HL-60/S4 treated with phorbol 12-myristate 13-acetate at 8.2 ng/mL for 4 days and 3 days (cell line): Measurements from ENCODE around the gene CRYZL1.

Experiments
- in situ Hi-C: fragments of 300-500 bp; cut with MboI; formaldehyde crosslinking; loops from 2 replicates; pipeline ENCODE4 v1.15.0; 2022; ENCODE audit warnings: low sequenced_read_pairs

CRYZL1 gene

GRCh38 chr21:33566514-33566913 is 75.0 kb downstream of the CRYZL1 start:
- in situ Hi-C loops: no loop called here

- in situ Hi-C loops: no loop called here
Observed at GRCh38 chr21:33562389-33562788, 79.2 kb downstream of the CRYZL1 start.

- in situ Hi-C loops: no loop called here
Observed at GRCh38 chr21:33561373-33561772, 80.2 kb downstream of the CRYZL1 start.

DNA sequence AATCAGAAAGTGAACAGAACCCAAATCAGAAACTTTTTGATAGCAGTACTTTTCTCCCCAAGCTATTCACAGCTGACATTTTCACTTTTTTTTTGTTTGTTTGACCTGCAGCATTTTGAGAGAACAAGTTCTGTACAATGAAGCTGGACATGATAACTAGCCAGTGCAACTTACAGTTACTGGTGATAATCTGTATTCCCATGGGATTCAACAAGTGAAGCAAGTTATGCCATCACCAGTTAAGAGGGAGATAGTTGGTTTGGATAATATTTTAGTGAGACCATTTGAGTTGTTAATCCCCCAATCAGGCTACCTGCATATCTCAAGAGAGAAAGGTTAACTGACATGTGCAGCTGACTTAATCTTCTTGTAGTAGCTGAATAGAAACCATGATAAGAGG is 80.6 kb downstream of the CRYZL1 start:
- in situ Hi-C loops: no loop called here

GRCh38 chr21:33559813-33560212 is 81.7 kb downstream of the CRYZL1 start:
- in situ Hi-C loops: no loop called here

DNA sequence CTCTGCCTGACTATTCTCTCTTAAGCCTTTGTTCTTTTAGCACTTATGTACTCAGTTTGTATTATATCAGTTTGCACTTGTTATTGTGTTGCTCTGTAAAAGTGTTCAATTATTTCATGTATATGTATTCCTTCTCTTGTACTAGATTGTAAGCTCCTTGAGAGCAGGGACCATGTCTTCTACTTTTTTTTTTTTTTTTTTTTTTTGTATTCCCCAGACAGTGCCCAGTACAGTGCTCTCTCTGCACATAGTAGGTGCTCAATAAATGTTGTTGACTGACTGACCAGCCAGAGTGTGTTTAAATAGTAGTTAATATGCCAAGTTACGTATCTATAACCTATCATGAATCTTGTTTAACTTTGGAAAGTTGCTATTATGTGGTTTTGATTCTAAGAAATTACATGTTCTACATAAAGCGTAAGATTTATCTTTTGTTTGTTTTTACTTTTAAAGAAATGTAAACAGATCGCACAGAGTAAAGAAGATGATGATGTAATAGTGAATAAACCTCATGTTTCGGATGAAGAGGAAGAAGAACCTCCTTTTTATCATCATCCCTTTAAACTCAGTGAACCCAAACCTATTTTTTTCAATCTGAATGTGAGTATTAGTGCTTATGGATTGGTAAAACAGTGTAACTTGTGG is 82.6 kb downstream of the CRYZL1 start:
- in situ Hi-C loops: no loop called here

- in situ Hi-C loops: no loop called here
Observed at GRCh38 chr21:33557447-33557846, 84.1 kb downstream of the CRYZL1 start.

- in situ Hi-C loops: no loop called here
Observed at GRCh38 chr21:33554982-33555344, 86.6 kb downstream of the CRYZL1 start.

DNA sequence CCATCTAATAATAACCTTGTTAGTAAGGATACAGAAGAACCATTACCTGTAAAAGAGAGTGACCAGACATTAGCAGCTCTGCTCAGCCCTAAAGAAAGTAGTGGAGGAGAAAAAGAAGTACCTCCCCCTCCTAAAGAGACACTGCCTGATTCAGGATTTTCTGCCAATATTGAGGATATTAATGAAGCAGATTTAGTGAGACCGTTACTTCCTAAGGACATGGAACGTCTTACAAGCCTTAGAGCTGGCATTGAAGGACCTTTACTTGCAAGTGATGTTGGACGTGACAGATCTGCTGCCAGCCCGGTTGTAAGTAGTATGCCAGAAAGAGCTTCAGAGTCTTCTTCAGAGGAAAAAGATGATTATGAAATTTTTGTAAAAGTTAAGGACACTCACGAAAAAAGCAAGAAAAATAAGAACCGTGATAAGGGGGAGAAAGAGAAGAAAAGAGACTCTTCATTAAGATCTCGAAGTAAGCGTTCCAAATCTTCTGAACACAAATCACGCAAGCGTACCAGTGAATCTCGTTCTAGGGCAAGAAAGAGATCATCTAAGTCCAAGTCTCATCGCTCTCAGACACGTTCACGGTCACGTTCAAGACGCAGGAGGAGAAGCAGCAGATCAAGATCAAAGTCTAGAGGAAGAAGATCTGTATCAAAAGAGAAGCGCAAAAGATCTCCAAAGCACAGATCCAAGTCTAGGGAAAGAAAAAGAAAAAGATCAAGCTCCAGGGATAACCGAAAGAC is 87.1 kb downstream of the CRYZL1 start:
- in situ Hi-C loops: no loop called here

- in situ Hi-C loops: no loop called here
Observed at GRCh38 chr21:33552999-33553598, 88.4 kb downstream of the CRYZL1 start.

- in situ Hi-C loops: no loop called here
Observed at GRCh38 chr21:33552093-33552998, 89.2 kb downstream of the CRYZL1 start.

DNA sequence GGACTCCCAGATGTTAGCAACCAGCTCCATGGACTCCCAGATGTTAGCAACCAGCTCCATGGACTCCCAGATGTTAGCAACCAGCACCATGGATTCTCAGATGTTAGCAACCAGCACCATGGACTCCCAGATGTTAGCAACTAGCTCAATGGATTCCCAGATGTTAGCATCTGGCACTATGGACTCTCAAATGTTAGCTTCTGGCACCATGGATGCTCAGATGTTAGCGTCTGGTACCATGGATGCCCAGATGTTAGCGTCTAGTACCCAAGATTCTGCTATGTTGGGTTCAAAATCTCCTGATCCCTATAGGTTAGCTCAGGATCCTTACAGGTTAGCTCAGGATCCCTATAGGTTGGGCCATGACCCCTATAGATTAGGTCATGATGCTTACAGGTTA is 89.9 kb downstream of the CRYZL1 start:
- in situ Hi-C loops: no loop called here

- in situ Hi-C loops: no loop called here
Observed at GRCh38 chr21:33550772-33551660, 90.5 kb downstream of the CRYZL1 start.

DNA sequence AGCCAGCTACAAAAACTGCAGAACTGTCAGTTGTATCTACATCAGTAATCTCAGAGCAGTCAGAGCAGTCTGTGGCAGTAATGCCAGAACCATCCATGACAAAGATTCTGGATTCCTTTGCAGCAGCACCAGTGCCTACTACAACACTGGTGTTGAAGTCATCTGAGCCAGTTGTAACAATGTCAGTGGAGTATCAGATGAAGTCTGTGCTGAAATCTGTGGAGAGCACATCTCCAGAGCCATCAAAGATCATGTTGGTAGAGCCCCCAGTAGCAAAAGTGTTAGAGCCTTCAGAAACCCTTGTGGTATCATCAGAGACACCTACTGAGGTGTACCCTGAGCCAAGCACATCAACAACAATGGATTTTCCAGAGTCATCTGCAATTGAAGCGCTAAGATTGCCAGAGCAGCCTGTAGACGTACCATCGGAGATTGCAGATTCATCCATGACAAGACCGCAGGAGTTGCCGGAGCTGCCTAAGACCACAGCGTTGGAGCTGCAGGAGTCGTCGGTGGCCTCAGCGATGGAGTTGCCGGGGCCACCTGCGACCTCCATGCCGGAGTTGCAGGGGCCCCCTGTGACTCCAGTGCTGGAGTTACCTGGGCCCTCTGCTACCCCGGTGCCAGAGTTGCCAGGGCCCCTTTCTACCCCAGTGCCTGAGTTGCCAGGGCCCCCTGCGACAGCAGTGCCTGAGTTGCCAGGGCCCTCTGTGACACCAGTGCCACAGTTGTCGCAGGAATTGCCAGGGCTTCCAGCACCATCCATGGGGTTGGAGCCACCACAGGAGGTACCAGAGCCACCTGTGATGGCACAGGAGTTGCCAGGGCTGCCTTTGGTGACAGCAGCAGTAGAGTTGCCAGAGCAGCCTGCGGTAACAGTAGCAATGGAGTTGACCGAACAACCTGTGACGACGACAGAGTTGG is 91.4 kb downstream of the CRYZL1 start:
- in situ Hi-C loops: no loop called here

DNA sequence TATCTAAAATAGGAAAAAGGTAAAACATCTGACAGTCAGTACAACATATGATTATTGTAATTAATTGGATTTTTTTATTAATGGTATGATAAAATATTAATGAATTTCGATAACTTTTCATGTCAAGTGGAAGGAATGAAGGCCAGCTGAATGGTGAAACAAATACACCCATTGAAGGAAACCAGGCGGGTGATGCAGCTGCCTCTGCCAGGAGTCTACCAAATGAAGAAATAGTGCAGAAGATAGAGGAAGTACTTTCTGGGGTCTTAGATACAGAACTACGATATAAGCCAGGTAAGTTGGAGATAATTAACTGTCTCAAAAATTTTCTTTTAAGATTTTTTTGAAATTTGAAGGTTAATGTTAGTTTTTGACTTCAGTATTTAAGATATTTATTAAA is 95.5 kb downstream of the CRYZL1 start:
- in situ Hi-C loops: no loop called here

DNA sequence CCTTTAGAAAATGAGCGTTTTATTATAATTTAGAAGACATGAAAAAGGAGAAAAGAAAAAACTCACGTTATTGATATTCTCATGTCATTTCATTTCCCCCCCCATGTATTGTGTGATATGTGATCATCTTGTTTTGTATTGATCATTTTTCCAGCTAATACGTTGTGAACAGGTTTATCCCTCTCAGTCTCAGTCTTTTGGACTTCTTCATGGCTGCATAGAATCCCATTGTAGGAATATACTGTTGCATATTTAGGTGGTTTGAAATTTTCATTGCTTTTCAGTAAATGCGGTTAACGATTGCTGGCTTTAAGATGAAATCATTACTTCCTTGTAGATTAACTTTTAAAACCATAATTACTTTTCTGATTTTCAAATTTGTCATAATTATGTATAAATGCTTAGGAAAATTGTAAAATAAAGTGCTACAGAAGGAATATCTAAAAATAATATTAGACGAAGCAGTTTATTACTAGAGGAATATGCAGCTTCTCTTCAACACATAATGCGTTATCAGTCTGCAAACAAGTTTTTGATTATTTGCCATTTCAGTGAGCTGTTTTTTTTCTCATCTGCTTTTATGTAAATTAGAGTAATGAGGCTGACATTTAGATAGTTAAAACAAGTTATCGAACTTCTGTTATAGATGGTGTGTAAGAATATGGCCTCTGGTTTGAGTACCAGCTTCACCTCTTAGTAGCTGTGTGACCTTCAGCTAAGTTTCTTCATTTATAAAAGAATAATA is 96.9 kb downstream of the CRYZL1 start:
- in situ Hi-C loops: no loop called here

GRCh38 chr21:33543505-33544129 is 97.9 kb downstream of the CRYZL1 start:
- in situ Hi-C loops: no loop called here
